ENCODE data around the gene CDH22.

CDH22 gene

GRCh38 chr20:46282669-46283068 lies 25.6 kb downstream of the CDH22 start:
- TF ChIP-seq EP300 (IDR thresholded peaks at IDR 0.05; ENCODE audit: borderline replicate concordance) = no peak
- no peak for TF ChIP-seq USF1 (IDR thresholded peaks at IDR 0.05)
- no peak for TF ChIP-seq TCF12 (IDR thresholded peaks at IDR 0.05; ENCODE audit: low read depth)
- no peak for TF ChIP-seq TAF1 (IDR thresholded peaks at IDR 0.05; ENCODE audit: low read depth)
- no peak for TF ChIP-seq ZBTB7A (IDR thresholded peaks at IDR 0.05; ENCODE audit: low read depth)
- no peak for TF ChIP-seq YY1 (IDR thresholded peaks at IDR 0.05; ENCODE audit: low read depth)
- TF ChIP-seq FOXM1 (IDR thresholded peaks at IDR 0.05; ENCODE audit: borderline replicate concordance, low read depth) = no peak
- no peak for TF ChIP-seq NFIC (IDR thresholded peaks at IDR 0.05)
- no peak for TF ChIP-seq RAD21 (IDR thresholded peaks at IDR 0.05; ENCODE audit: low read depth)
- TF ChIP-seq EGR1 (IDR thresholded peaks at IDR 0.05) = no peak
- TF ChIP-seq MAX (IDR thresholded peaks at IDR 0.05) = no peak
- TF ChIP-seq REST (IDR thresholded peaks at IDR 0.05; ENCODE audit: low read depth) = no peak
- TF ChIP-seq TEAD4 (IDR thresholded peaks at IDR 0.05) = no peak
- no peak for TF ChIP-seq CEBPB (IDR thresholded peaks at IDR 0.05)

GRCh38 chr20:46279103-46279502 lies 29.2 kb downstream of the CDH22 start:
- TF ChIP-seq MAX (IDR thresholded peaks at IDR 0.05) (no peak), CEBPB (IDR thresholded peaks at IDR 0.05) (no peak), TEAD4 (IDR thresholded peaks at IDR 0.05) (no peak), EGR1 (IDR thresholded peaks at IDR 0.05) (no peak), CREB1 (IDR thresholded peaks at IDR 0.05; ENCODE audit: low read depth) (no peak), NFIC (IDR thresholded peaks at IDR 0.05) (no peak), TAF1 (IDR thresholded peaks at IDR 0.05; ENCODE audit: low read depth) (no peak), EP300 (IDR thresholded peaks at IDR 0.05; ENCODE audit: borderline replicate concordance) (no peak), REST (IDR thresholded peaks at IDR 0.05; ENCODE audit: low read depth) (no peak), USF1 (IDR thresholded peaks at IDR 0.05) (no peak), RAD21 (IDR thresholded peaks at IDR 0.05; ENCODE audit: low read depth) (no peak), TCF12 (IDR thresholded peaks at IDR 0.05; ENCODE audit: low read depth) (no peak), FOXM1 (IDR thresholded peaks at IDR 0.05; ENCODE audit: borderline replicate concordance, low read depth) (no peak), ZBTB7A (IDR thresholded peaks at IDR 0.05; ENCODE audit: low read depth) (no peak), YY1 (IDR thresholded peaks at IDR 0.05; ENCODE audit: low read depth) (no peak)

DNA sequence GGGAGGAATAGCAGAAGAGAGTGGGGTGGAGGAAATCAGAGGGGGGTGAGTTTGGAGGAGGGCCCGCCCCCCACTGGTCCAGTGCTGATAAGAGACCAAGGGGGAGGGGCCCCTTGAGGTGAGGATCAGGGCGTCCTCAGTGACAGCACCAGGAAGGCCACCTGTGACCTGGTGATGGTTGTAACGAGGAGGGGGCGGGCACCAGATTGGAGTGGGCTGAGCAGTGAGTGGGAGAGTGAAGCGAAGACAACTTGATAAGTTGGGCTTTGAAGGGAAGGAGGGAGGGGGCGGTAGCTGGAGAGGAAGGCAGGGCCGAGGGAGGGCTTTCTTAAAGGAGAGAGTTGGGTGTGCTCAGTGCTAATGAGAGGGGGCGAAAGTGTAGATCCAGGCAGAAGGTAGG lies 30.7 kb downstream of the CDH22 start:
- TF ChIP-seq FOXM1 (IDR thresholded peaks at IDR 0.05; ENCODE audit: borderline replicate concordance, low read depth) (no peak), REST (IDR thresholded peaks at IDR 0.05; ENCODE audit: low read depth) (no peak), TCF12 (IDR thresholded peaks at IDR 0.05; ENCODE audit: low read depth) (no peak), MAX (IDR thresholded peaks at IDR 0.05) (no peak), TAF1 (IDR thresholded peaks at IDR 0.05; ENCODE audit: low read depth) (no peak), EP300 (IDR thresholded peaks at IDR 0.05; ENCODE audit: borderline replicate concordance) (no peak), EGR1 (IDR thresholded peaks at IDR 0.05) (no peak), RAD21 (IDR thresholded peaks at IDR 0.05; ENCODE audit: low read depth) (no peak), ZBTB7A (IDR thresholded peaks at IDR 0.05; ENCODE audit: low read depth) (no peak), YY1 (IDR thresholded peaks at IDR 0.05; ENCODE audit: low read depth) (no peak), CREB1 (IDR thresholded peaks at IDR 0.05; ENCODE audit: low read depth) (no peak), TEAD4 (IDR thresholded peaks at IDR 0.05) (no peak), CEBPB (IDR thresholded peaks at IDR 0.05) (no peak), NFIC (IDR thresholded peaks at IDR 0.05) (no peak), USF1 (IDR thresholded peaks at IDR 0.05) (no peak)
